GF-D8 (cell line): ENCODE data around the gene KCTD2.
A peak's percentile ranks its signal among the peaks of the same experiment; 100 is the strongest.

Experiments used
- DNase-seq: peaks from one replicate; lab custom pipeline; 2025; lab: John Stamatoyannopoulos, UW

KCTD2 gene

DNA sequence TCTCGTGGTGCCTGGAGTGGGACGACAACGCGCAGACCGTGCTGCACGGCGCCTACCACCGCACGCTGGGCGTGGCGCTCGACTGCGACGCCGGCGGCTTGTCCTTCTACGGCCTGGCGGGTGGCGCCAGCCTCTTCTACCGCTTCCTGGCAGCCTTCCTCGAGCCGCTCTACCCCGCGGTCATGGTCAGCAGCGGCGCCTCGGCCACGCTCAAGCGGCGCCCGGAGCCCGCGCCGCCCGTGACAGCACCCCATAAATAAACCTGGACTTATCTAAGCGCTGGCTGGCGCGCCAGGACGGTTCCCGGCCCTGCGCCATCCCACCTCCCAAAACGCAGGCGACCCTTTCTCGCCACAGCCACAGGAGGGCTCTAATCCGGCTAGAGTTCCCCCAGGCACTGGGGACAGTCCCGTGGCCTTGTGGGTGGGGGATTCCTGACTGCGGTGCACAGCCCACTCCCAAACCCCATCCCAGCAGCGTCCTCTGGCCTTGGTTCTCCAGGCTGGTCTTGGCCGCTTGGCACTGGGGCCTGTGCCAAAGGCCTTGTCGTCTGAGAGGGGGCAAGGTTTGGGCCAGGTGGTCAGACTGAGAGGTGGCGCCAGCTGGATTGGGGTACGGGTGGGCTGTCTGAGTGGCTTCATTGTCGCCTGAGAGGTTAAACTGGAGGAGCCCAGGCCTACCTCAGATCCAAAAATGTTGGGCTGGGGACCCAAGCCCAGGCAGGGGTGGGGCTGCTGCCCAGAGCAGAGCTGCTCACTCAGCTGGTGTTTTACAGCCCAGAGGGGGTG lies 30.7 kb downstream of the KCTD2 start:
- no peak for DNase-seq

DNA sequence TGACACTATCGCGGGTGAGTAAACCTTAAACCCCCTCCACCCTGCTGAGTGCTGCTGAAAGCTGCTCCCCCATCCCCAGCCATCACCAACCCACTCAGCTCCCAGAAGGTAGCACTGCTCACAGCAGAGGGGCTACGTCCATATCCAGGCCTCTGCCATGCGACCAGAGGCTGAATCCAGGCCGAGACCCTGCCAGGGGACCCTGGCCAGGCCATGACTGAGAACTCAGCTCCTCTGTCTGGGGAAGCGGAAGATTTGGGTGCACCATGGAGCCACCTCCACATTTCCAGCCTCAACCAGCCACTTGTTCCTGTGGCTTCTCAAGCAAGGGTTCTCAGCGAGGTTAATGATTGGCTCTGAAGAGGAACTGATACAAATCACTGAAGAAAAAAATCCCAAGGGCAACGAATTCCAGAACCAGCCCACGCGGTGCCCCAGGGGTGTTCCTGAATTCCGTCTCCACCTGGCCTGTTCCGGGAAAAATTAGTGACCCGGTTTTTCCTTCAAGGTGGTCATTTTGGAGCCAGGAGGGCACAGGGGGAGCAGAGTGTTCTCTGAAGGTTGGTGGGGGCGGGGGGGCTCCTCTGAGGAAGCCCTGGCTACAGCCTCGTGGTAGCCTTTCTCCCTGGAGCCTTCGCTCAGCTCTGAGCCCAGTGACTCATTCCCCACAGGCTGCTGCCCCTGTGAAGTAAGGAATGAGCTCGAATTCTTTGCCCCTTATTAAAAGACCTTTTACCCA lies 31.4 kb downstream of the KCTD2 start:
- DNase-seq = no peak

DNA sequence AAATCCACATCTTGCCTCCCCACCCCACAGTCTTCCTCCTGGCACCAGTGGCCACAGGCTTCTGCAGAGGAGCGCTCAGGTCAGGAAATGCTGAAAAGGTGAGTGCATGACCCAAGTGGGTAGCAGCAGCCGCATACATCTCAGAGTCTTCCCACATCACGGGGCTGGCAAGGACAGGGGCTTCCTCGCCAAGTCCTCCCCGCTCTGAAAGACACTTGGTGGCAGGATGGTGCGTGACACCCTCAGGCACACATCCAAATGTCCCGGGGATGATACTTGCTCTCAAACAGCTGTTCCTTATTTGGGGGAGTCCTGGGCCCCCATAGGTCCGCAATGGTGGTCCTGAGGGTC lies 32.0 kb downstream of the KCTD2 start:
- no peak for DNase-seq

DNA sequence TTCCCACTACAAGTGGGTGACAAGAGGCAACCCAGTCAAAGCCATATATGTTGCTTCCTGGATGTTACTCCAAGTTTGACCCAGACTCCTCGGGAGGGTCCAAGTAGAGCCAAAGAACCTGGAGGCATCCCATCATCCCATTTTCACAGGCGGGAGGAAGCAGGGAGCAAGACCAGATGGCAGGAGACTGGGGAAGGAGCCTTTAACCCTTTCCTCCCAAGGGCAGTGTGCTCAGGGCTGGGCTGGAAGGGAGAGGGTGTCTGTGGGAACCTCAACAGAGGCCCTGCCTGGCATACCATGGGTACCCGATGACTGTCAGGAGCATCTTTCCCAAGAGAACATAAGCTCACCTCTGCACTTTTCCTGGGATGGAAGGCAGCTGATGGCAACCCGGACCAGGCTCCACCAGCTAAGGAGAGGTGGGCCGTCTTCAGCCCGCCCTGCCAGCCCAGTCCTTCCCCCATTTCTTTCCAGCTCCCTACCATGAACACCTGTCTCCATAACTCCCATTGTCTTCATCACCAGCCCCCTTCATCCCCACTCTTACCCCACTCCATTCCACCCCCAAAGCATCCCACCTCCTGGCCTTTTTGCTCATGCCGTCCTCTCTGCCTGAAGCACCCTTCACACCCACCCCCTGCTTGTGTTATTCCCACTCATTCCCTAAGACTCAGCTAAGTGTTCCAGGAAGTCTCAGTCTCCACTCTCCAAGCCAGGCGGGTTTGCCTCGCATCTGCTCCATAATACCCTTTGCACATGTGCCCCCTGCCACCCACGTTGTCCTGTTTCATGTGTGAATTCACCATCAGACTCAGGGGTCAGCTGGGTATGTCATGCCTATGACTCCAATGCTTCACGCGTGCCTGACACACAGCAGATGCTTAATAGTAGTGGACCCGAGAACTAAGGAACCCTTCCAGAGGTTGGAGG lies 34.9 kb downstream of the KCTD2 start:
- no peak for DNase-seq

DNA sequence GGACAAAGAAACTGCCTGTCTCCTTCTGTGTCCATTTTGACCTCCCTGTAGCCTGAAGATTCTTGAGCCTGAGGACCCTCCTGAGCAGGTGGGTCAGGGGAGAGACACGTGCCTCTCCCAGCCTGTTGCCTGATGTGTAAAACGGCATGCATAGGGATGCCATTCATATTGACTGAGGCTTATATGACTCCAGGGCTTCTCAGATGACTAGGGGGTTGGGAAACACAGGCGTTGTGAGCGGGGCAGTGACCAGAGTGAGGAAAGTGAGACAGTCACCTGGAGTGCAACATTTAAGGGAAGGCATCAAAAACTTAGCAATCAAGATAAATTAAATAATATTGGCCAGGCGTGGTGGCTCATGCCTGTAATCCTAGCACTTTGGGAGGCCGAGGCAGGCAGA lies 35.7 kb downstream of the KCTD2 start:
- no peak for DNase-seq

DNA sequence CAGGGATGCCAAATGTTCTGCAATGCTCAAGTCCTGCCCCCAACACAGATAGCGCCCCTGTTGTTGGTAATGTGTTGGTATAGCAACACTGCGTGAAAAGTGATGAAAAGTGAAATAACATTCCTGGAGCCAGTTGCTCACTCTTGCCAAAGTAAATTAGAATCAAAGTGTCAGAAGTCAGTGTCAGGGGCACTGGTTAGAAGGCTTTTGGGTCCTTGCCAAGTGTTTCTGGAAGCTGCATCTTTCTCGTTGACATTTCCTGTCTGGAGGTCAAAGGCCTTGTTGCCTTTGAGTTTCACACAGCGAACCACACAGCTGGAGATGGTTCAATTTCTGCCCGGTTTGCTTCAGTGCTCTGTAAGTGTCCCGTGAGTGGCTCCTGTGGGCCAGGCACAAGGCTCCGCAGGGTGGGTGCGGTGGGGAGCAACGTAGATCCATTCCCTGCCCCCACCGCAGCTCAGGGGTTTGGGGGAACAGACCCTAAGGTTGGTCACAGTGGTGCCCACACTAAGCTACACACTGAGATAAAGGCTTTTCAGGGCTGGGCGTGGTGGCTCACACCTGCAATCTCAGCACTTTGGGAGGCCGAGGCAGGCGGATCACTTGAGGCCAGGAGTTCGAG lies 37.1 kb downstream of the KCTD2 start:
- no peak for DNase-seq

DNA sequence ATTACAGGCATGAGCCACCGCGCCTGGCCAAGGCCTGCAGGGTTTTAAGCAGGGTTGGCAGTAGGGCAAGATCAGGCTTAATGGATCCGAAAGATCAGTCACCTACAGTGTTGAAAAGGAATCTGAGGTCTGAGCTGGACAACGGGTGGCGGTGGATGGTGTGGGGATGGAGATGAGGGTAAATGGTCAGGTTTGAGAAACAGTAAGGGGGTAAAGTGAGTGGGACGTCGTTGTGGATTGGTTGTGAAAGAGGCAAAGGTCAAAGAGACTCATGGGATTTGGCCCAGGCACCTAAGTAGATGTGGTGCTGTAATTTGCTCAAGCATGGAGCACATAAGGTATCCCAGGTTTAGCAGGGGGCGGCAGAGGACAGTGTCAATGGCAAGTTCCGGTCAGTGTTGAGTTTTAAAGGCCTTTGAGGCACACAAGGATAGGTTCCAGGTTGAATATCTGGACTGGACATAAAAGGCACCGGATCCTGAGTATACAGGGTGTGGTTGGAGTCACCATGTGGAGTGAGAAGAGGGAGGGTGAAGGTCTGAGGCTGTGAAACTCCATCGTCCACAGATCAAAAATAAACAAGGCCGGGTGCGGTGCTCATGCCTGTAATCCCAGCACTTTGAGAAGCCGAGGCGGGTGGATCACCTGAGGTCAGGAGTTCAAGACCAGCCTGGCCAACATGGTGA lies 39.6 kb downstream of the KCTD2 start:
- no peak for DNase-seq

DNA sequence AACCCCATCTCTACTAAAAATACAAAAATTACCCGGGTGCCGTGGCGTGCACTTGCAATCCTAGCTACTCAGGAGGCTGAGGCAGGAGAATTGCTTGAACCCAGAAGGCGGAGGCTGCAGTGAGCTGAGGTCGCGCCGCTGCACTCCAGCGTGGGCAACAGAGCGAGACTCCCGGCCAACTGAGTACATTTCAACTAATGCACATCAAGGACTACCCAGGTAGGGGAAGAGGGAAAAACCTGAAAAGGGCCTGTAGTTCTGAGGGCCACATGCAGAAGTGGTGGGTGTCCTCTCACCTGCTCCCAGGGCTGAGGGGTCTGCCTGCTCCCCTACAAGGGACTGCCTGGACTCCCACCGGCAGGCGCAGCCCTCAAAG lies 40.1 kb downstream of the KCTD2 start:
- no peak for DNase-seq

DNA sequence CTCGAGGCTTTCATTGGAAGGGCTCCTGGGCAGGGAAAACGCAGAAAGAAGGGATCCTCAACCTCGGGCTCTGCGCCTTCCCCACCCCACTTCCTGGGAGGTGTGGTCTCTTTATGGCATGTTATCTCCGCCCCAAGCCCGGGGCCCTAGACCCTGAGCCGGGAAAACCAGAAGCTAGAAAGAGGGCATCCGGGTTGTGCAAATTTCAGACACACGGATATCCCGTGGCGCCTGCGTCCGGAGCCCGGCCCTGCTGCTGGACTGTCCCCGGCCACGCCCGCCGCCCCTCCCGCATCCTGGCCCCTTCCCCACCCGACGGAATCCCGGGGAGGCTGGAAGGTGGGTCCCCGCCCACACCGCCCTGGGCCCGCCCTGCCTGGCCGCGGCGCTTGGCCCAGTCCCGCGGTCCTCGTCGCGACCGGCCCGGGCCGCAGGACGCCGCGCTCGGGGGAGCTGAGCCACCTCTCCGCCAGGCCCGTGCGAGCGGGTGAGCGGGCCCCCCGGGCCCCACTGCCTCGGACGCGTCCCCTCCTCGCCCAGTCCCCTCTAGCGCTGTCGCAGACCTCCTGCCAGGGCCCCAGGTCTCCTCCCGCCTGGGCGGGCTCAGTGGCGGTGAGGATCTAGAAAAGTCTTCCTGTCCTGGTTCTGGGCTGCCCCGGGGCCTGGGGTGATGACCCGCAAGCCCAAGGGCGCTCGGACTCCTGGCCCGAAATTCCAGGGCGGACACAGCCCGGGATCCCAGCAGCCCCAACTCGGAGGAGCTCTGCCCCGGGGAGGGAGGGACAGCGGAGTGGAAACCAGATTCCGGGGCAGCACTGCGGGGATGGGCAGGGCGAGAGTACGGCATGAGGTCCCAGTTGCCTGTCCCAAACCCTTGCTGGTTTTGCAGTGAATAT lies 40.8 kb downstream of the KCTD2 start, which contains the start of gene SLC16A5:
Gene SLC16A5 (plus strand): TSS at position 397 of the 896 bp plus-strand sequence. CDS start 5,683 bp downstream, outside the sequence.
- peak; percentile 82 for DNase-seq

DNA sequence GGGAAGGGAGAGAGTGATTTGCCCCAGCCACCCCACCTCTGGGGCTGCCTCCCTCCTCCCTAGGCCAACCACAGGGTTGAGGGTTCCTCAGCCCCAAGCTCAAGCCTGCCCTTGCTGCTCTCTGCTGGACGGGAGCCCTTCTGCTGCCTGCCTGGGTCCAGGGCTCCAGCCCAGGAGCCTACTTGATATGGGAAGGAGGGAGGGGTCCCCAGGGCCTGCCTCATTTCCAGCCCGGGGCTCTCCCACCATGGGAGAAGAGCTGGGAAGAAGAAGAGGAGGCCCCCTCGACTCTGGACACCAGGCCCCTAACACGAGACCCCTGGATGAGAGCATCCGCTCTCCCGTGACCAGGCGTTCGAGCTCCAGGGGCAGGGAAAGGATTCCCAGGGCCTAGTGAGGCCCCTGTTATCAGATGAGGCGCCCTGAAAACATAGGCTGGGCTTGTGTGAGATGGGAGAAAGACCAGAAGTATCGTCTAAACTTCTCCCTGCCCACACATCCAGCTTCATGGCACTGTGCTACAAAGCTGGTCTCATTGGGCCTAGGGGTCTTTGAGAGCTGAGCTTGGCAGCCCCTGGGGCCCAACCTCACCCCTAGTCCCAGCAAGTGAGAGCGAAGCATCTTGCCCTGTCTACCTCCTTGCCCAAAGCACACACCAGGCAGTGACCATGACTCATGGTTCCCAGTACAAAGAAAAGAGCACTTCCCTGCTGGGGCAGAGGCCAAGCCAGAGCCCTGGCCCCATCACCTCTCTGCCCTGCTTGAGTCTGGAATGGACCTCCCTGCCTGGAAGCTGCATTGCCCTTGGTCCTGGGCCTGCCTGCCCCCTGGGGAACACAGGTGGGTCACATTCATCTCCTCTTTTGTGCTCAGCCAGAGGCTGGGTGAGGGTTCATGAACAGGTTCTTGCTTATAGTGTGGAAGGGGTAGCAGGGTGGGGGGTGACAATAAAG lies 41.7 kb downstream of the KCTD2 start:
- no peak for DNase-seq

DNA sequence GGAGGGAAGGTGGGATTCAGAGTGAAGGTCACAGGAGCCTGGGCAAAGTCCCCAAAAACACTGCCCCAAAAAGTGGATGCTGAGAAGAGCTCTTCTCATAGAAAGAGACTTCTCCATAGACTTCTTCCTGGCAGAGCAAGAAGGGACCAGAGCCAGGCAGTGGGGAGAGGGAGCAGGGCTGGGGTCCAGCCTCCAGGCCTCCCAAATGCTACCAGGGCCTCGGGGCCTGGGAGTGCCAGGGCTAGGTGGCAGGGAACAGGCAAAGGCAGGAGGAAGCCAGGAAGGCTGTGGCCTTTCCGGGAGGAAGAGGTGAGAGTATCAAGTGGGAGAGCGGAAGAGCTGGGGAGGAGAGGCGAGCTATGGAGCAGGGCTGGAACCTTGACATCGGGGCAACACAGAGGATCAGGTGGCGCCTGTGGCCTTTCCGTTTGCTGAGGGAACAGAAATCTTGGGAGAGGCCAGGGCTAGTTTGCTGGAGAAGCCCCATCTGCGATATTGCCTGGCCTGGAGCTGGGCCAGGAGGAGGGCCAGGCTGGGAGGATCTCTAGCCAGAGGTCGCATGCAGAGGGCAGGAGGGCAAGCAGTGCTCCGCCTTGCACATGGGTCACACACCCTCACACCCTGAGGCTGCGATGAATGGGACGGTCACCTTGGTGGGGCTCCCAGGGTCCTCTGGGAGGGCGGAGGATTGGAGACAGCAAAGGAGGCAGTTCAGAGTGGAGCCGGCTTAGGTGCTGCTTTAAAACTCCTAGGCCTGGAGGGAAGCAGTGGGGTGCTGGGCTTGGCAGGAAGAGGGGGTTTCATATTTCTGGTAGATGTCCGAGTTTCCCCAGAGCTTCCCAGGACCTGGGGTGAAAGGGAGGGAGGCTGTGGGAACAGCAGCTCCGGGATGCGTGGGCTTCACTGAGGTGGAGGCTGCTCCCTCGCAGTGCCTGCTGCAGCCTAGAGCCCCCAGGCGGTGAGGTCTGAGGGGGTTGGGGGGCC lies 44.1 kb downstream of the KCTD2 start:
- DNase-seq = no peak

DNA sequence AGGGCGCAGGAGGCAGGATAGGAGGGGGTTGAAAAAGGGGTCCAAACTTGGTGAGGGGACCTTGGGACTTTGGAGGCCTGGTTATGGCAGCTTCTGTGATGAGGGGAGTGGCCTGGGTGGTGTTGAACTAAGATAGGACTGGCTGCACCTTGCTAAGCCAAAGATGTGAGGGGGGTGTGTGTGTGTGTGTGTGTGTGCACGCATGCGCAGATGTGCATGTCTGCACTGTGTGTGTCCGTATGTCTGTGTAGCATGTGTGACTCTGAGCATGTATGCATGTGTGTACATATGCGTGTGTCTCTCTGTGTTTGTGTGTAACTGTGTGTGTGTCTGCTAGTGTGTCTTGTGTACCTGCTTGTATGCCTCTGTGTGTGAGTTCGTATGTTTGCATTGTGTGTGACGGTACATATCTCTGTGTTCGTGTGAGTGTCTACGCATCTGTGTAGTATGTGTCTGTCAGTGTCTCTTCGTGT lies 44.9 kb downstream of the KCTD2 start:
- DNase-seq = no peak

DNA sequence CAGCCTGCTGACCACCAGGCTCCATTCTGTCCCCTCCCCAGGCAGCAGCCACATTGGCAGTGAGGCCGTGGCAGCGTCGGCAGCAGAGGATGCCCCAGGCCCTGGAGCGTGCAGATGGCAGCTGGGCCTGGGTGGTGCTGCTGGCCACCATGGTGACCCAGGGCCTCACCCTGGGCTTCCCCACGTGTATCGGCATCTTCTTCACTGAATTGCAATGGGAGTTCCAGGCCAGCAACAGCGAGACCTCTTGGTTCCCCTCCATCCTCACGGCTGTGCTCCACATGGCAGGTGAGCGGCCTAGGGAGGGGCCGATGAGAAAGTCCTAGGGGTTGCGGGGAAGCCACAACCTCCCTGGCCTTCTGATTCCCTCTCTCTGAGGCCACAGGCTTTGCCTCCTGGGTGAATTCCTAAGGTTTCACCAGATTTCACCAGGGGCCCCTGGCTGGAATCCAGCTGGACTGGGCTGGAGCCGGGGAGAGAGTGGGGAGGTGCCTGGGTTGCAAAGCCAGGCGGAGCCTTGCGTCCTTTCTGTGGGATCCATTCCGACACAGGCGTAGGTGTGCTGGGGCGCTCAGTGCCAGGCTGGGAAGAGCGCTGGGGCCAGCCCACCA lies 46.6 kb downstream of the KCTD2 start:
- DNase-seq = no peak

DNA sequence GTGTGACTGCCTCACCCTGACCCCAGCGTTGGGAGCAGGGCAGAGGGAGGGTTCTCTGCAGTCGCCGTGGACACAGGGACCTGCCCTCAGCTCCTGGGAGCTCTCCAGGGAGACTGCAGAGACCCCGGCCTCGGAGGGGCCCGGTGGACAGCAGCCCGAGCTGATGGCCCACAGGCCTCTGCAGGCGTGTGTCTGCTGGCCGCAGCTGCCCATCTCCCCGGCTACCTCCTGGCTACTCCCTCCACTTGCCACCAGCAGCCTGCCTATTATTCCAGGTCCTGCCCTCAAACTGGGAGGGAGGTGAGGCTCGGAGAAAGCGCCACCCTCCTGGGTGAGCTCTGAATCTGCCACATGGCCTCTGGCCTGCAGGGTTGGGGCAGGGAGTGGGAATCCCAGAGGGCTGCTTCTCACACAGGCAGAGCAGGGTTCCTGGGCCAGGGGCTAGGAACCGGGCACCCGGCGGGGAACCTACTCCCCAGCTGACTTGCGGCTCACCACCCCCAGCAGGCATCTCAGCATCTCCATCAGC lies 47.9 kb downstream of the KCTD2 start:
- no peak for DNase-seq

DNA sequence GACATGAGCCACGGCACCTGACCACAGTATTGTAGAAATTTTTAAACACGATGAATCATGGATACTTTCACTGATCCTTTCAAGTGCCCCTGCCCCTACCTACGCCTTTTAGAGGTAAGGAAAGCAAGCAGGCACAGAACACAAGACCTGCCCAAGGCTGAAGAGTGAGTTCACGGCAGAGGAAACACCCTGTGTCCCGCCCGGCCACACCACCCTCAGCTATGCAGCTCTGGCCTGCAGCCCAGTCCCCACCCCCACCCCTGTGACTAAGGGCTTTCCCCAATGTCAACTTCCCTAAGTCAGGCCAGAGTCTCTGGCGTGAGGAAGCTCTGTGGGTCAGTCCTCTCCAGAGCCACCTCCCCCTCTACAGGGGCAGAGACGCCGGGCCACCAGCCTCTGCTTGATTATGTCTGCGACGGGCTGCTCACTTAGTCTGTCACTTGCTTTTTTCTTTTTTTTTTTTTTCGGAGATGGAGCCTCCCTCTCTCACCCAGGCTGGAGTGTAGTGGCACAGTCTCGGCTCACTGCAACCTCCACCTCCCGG lies 49.1 kb downstream of the KCTD2 start:
- peak; percentile 82 for DNase-seq

DNA sequence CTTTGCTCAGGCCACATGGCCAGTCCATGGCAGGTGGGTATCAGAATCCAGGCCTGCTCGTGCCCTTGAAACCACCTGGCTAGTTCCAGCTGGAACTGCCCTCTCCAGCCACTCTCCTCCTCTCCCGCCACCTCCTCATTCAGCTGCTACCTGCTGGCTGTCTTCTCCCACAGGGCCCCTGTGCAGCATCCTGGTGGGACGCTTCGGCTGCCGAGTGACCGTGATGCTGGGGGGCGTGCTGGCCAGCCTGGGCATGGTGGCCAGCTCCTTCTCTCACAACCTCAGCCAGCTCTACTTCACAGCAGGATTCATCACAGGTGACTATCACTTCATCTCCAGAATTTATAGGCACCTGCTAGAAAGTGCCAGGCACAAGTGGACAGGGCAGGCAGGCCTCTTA lies 50.8 kb downstream of the KCTD2 start:
- DNase-seq = no peak

DNA sequence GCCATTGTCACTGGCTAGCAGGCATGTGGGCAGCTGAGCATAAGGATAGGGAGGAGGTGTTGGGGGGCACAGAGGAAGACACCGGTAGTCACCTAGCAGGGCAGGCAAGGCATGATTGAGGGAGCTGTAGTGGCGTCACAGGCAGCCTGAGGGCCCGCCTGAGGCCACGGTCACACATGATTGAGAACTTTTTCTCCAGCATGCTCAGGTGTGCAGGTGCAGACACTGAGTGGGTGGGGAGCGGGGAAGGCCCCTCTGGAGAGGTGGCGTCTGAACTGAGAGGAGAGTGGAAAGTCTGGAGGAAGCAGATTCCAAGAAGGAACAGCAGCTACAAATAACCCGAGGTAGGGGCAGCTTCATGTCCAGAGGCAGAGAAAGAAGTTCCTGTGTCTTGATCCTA lies 51.8 kb downstream of the KCTD2 start:
- no peak for DNase-seq
